ENCODE measurements around the gene GSK3A.

GSK3A gene

GRCh38 chr19:42248270-42249148 is 6.1 kb upstream of the GSK3A start:
- no peak for DNase-seq (ENCODE audit: low read depth)

GRCh38 chr19:42247640-42248199 is 5.3 kb upstream of the GSK3A start:
- no peak for DNase-seq (ENCODE audit: low read depth)

- DNase-seq (ENCODE audit: low read depth) = no peak
Measured at GRCh38 chr19:42246922-42247639, 4.7 kb upstream of the GSK3A start.

GRCh38 chr19:42246143-42246921 is 3.9 kb upstream of the GSK3A start:
- DNase-seq (ENCODE audit: low read depth) = no peak

- DNase-seq (ENCODE audit: low read depth) = no peak
Measured at GRCh38 chr19:42245231-42245630, 2.8 kb upstream of the GSK3A start.

GRCh38 chr19:42244347-42245220 is 2.2 kb upstream of the GSK3A start:
- peak; percentile 90 for DNase-seq (ENCODE audit: low read depth)

GRCh38 chr19:42242069-42242511 is 312 bp downstream of the GSK3A start:
- DNase-seq (ENCODE audit: low read depth) = no peak

GRCh38 chr19:42241279-42241678 is 1.1 kb downstream of the GSK3A start:
- no peak for DNase-seq (ENCODE audit: low read depth)

GRCh38 chr19:42239544-42240220 is 2.7 kb downstream of the GSK3A start:
- no peak for DNase-seq (ENCODE audit: low read depth)

GRCh38 chr19:42235181-42235580 is 7.2 kb downstream of the GSK3A start:
- no peak for DNase-seq (ENCODE audit: low read depth)

- DNase-seq (ENCODE audit: low read depth) = no peak
Measured at GRCh38 chr19:42234364-42234763, 8.0 kb downstream of the GSK3A start.

- DNase-seq (ENCODE audit: low read depth) = no peak
Measured at GRCh38 chr19:42233678-42234292, 8.6 kb downstream of the GSK3A start.

- no peak for DNase-seq (ENCODE audit: low read depth)
Measured at GRCh38 chr19:42233106-42233505, 9.3 kb downstream of the GSK3A start.

GRCh38 chr19:42232435-42232834 is 10.0 kb downstream of the GSK3A start:
- no peak for DNase-seq (ENCODE audit: low read depth)

- DNase-seq (ENCODE audit: low read depth) = no peak
Measured at GRCh38 chr19:42230571-42230970, 11.8 kb downstream of the GSK3A start.

- DNase-seq (ENCODE audit: low read depth) = no peak
Measured at GRCh38 chr19:42229855-42230351, 12.5 kb downstream of the GSK3A start.

GRCh38 chr19:42229301-42229854 is 13.0 kb downstream of the GSK3A start:
- DNase-seq (ENCODE audit: low read depth) = no peak

- no peak for DNase-seq (ENCODE audit: low read depth)
Measured at GRCh38 chr19:42228641-42229040, 13.8 kb downstream of the GSK3A start.

GRCh38 chr19:42226886-42227285 is 15.5 kb downstream of the GSK3A start:
- DNase-seq (ENCODE audit: low read depth) = no peak

Data from stimulated activated CD4-positive, alpha-beta T cell treated with anti-CD3 and anti-CD28 coated beads, Interleukin-2, amount 100 ng/mL, for 4 hours (primary cell).